ENCODE measurements around the gene RALA.
A peak's percentile ranks its signal among the peaks of the same experiment; 100 is the strongest.
"Not testable (repeated sequence)": the region's sequence is repeated elsewhere in the genome, so short reads cannot be mapped to it uniquely, and the experiment has no call there.

RALA gene

GRCh38 chr7:39670934-39671333, 47.6 kb downstream of the RALA start:
- Mint-ChIP-seq H3K27me3 (no peaks in the 10 kb centered on the region), H3K9me3 (no peaks in the 10 kb centered on the region), H3K36me3 (peaks cover 9% of the 10 kb centered on the region), H3K4me3 (no peak overlapping the region), H3K27ac (no peak overlapping the region), H3K4me1 (peaks cover 7% of the 10 kb centered on the region)
- DNase-seq (ENCODE audit: low spot score in 2 of 2) = no peak
- ATAC-seq (ENCODE audit: low read depth) = no peak

DNA sequence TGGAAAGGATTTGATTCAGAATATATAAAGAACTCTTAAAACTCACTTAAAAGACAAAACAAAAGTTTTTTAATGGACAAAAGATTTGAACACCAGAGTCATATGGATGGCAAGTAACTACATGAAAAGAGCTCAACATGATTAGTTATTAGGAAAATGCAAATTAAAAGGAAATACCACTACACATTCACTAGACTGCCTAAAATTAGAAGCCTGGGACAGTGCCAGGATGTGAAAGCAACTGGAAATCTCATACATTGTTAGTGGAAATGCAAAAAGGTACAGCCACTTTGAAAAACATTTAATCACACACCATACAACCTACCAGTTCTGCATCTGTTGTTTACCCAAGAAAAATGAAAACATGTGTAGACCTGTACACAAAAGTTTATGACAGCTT, 48.8 kb downstream of the RALA start:
- DNase-seq (ENCODE audit: low spot score in 2 of 2) (no peak), ATAC-seq (ENCODE audit: low read depth) (no peak)
- Mint-ChIP-seq H3K36me3 (peaks cover 12% of the 10 kb centered on the region), H3K27ac (no peak overlapping the region), H3K27me3 (no peaks in the 10 kb centered on the region), H3K4me1 (peaks cover 9% of the 10 kb centered on the region), H3K4me3 (no peak overlapping the region), H3K9me3 (no peaks in the 10 kb centered on the region)

- H3K27me3 Mint-ChIP-seq = no peaks in the 10 kb centered on the region
- no peak for ATAC-seq (ENCODE audit: low read depth)
- no peak overlapping the region for H3K27ac Mint-ChIP-seq
Observed at GRCh38 chr7:39673868-39674267, 50.5 kb downstream of the RALA start.

DNA sequence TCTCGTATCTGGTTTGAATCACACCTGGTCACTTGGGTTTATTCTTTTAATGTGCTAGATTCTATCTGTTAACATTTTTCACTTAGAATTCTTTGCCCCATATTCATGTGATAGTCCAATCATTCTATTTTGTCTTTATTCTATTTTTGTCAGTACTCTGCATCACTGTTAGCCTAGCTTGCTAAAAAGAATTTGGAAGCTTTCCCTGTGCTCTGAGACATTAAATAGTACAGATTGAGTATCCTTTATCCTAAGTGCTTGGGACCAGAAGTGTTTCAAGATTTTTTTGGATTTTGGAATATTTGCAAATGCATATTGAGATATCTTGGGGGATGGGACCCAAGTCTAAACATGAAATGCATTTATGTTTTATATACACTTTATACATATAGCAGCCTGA, 51.0 kb downstream of the RALA start:
- H3K4me3 Mint-ChIP-seq = no peak overlapping the region
- H3K36me3 Mint-ChIP-seq = peaks cover 12% of the 10 kb centered on the region
- no peak overlapping the region for H3K27ac Mint-ChIP-seq
- DNase-seq (ENCODE audit: low spot score in 2 of 2) (no peak), ATAC-seq (ENCODE audit: low read depth) (no peak)
- no peaks in the 10 kb centered on the region for H3K27me3 Mint-ChIP-seq
- no peaks in the 10 kb centered on the region for H3K9me3 Mint-ChIP-seq
- peaks cover 9% of the 10 kb centered on the region for H3K4me1 Mint-ChIP-seq

More at GRCh38 chr7:39673868-39674267, 50.5 kb downstream of the RALA start:
- Mint-ChIP-seq H3K4me3 (no peak overlapping the region), H3K36me3 (peaks cover 12% of the 10 kb centered on the region), H3K4me1 (peaks cover 10% of the 10 kb centered on the region), H3K9me3 (no peaks in the 10 kb centered on the region)
- no peak for DNase-seq (ENCODE audit: low spot score in 2 of 2)

GRCh38 chr7:39676346-39676745, 53.0 kb downstream of the RALA start:
- DNase-seq (ENCODE audit: low spot score in 2 of 2) (no peak), ATAC-seq (ENCODE audit: low read depth) (no peak)
- no peaks in the 10 kb centered on the region for H3K9me3 Mint-ChIP-seq
- H3K4me3 Mint-ChIP-seq = no peak overlapping the region
- peaks cover 10% of the 10 kb centered on the region for H3K4me1 Mint-ChIP-seq
- H3K27ac Mint-ChIP-seq = no peak overlapping the region
- H3K27me3 Mint-ChIP-seq = no peaks in the 10 kb centered on the region
- H3K36me3 Mint-ChIP-seq = peaks cover 15% of the 10 kb centered on the region

DNA sequence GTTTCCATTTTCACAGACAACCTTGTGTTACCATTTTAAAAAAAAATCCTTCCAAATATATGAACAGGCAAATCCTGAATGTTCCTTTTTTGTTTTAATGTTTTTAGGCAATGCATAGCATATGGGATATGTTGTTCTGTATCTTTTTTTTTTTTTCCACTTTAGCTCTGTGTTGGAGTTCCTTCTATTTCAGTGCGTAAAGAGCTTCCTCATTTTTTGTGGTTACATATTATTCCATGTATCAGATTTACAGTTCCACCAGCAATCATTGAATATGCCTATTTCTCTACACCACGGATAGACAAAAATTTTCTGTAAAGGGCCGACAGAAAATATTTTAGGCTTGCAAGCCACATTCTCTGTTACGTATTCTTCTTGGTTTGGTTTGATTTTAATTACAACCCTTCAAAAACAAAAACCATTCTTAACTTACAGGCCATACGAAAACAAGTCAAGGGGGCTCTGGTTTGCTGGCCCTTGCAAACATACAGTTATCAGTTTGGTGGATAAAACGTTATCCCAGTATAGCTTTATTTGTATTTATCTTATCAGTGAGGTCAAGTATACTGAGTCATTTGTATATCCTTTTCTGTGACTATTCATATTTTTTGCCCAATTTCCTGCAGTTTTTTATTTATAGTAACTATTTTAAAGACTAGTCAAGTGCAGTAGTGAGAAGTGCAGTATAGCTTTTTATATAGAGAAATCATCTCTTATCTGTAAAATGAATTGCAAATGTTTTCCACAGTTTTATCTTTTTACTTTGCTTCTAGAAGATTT, 55.7 kb downstream of the RALA start:
- H3K27ac Mint-ChIP-seq = no peak overlapping the region
- no peaks in the 10 kb centered on the region for H3K27me3 Mint-ChIP-seq
- H3K36me3 Mint-ChIP-seq = peaks cover 18% of the 10 kb centered on the region
- no peak for DNase-seq (ENCODE audit: low spot score in 2 of 2)
- no peaks in the 10 kb centered on the region for H3K9me3 Mint-ChIP-seq
- no peak overlapping the region for H3K4me3 Mint-ChIP-seq
- H3K4me1 Mint-ChIP-seq = peaks cover 22% of the 10 kb centered on the region
- no peak for ATAC-seq (ENCODE audit: low read depth)

- DNase-seq (ENCODE audit: low spot score in 2 of 2); ATAC-seq (ENCODE audit: low read depth); H3K27ac Mint-ChIP-seq; H3K9me3 Mint-ChIP-seq; H3K4me3 Mint-ChIP-seq; H3K27me3 Mint-ChIP-seq: not testable (repeated sequence)
- H3K36me3 Mint-ChIP-seq = peaks cover 18% of the 10 kb centered on the region
- H3K4me1 Mint-ChIP-seq = peaks cover 22% of the 10 kb centered on the region
Observed at GRCh38 chr7:39679874-39680273, 56.5 kb downstream of the RALA start.

- DNase-seq (ENCODE audit: low spot score in 2 of 2) (no peak), ATAC-seq (ENCODE audit: low read depth) (no peak)
- no peak overlapping the region for H3K4me3 Mint-ChIP-seq
- no peaks in the 10 kb centered on the region for H3K9me3 Mint-ChIP-seq
- no peak overlapping the region for H3K27ac Mint-ChIP-seq
- H3K4me1 Mint-ChIP-seq = peaks cover 23% of the 10 kb centered on the region
- peaks cover 10% of the 10 kb centered on the region for H3K36me3 Mint-ChIP-seq
- no peaks in the 10 kb centered on the region for H3K27me3 Mint-ChIP-seq
Observed at GRCh38 chr7:39681887-39682441, 58.6 kb downstream of the RALA start.

- Mint-ChIP-seq H3K4me1 (peaks cover 23% of the 10 kb centered on the region), H3K27ac (peak overlapping the region; percentile 2), H3K36me3 (peaks cover 10% of the 10 kb centered on the region), H3K4me3 (no peak overlapping the region), H3K27me3 (no peaks in the 10 kb centered on the region), H3K9me3 (no peaks in the 10 kb centered on the region)
- DNase-seq (ENCODE audit: low spot score in 2 of 2) = no peak
- no peak for ATAC-seq (ENCODE audit: low read depth)
Observed at GRCh38 chr7:39683216-39683845, 60.0 kb downstream of the RALA start.

GRCh38 chr7:39686261-39686924, 63.0 kb downstream of the RALA start:
- Mint-ChIP-seq H3K27ac (peak overlapping the region; percentile 50), H3K27me3 (no peaks in the 10 kb centered on the region), H3K4me1 (peaks cover 14% of the 10 kb centered on the region), H3K36me3 (peaks cover 17% of the 10 kb centered on the region), H3K9me3 (no peaks in the 10 kb centered on the region), H3K4me3 (no peak overlapping the region)
- DNase-seq (ENCODE audit: low spot score in 2 of 2) (no peak), ATAC-seq (ENCODE audit: low read depth) (no peak)

DNA sequence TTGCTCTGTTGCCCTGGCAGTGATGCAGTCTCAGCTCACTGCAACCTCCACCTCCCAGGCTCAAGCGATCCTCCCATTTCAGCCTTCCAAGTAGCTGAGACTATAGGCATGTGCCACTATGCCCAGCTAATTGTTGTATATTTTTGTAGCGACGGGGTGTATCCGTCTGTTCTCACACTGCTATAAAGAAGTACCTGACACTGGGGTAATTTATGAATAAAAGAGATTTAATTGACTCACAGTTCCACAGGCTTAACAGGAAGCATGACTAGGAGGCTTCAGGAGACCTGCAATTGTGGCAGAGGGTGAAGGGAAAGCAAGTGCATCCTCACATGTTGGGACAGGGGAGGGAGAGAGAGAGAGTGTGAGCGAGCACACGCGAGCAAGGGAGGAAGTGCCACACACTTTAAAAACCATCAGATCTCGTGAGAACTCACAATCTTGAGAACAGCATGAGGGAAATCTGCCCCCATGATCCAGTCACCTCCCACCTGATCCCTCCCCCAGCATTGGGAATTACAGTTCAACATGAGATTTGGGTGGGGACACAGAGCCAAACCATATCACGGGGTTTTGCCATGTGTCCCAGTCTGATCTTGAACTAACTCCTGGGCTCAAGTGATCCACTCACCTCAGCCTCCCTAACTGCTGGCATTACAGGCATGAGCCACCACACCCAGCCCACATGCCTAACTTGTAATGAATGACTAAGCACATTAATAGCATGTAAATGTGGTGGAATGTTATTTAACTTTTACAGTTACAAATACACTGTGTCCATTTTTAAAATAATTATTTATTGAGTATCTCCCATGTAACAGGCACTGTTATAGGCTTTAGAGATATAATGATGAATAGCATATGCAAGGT, 65.5 kb downstream of the RALA start:
- no peaks in the 10 kb centered on the region for H3K27me3 Mint-ChIP-seq
- H3K4me1 Mint-ChIP-seq = peaks cover 3% of the 10 kb centered on the region
- H3K27ac Mint-ChIP-seq = no peak overlapping the region
- ATAC-seq (ENCODE audit: low read depth) (no peak), DNase-seq (ENCODE audit: low spot score in 2 of 2) (no peak)
- H3K36me3 Mint-ChIP-seq = peaks cover 31% of the 10 kb centered on the region
- no peak overlapping the region for H3K4me3 Mint-ChIP-seq
- peaks cover 2% of the 10 kb centered on the region for H3K9me3 Mint-ChIP-seq

DNA sequence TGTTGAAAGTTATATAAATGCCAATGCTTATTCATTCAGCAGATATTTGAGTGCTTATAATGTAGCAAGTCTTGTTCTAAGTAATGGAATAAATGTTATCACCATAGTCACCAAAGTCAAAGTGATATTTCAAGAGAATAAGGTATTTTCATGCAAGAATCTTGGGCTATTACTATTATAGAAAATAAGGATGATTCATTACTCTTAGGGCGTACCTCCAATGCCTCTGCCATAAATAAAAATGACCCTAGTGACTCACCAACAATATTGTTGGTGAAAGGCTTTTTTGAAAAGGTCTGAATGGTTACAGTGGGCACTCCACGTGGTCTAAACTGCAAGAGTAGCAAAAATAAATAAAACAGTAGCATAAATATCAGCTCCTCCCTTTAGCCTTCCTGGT, 68.4 kb downstream of the RALA start:
- no peaks in the 10 kb centered on the region for H3K4me1 Mint-ChIP-seq
- H3K9me3 Mint-ChIP-seq = peaks cover 2% of the 10 kb centered on the region
- DNase-seq (ENCODE audit: low spot score in 2 of 2) (no peak), ATAC-seq (ENCODE audit: low read depth) (no peak)
- H3K27ac Mint-ChIP-seq = no peak overlapping the region
- H3K36me3 Mint-ChIP-seq = peaks cover 39% of the 10 kb centered on the region
- H3K27me3 Mint-ChIP-seq = no peaks in the 10 kb centered on the region
- no peak overlapping the region for H3K4me3 Mint-ChIP-seq

GRCh38 chr7:39693086-39693485, 69.7 kb downstream of the RALA start:
- not testable (repeated sequence) for H3K27ac Mint-ChIP-seq; H3K9me3 Mint-ChIP-seq; H3K4me3 Mint-ChIP-seq; H3K27me3 Mint-ChIP-seq; H3K4me1 Mint-ChIP-seq; DNase-seq (ENCODE audit: low spot score in 2 of 2); ATAC-seq (ENCODE audit: low read depth)
- H3K36me3 Mint-ChIP-seq = peaks cover 48% of the 10 kb centered on the region

All from memory B cell (primary cell).